Inferior parietal cortex (tissue), 1 donor: ENCODE results near the gene CFAP91.

Source experiments
- DNase-seq: peaks from one replicate; pipeline ENCODE4 v3.0.0-alpha.2; 2016; ENCODE audit errors: extremely low spot score

Gene CFAP91

GRCh38 chr3:119741657-119742590 lies 39.1 kb downstream of the CFAP91 start:
- DNase-seq = no peak

- no peak for DNase-seq
These were observed 41.1 kb downstream of the CFAP91 start for GRCh38 chr3:119743921-119744320.

GRCh38 chr3:119745942-119746341 lies 43.1 kb downstream of the CFAP91 start:
- DNase-seq = no peak

GRCh38 chr3:119746423-119746822 lies 43.6 kb downstream of the CFAP91 start:
- no peak for DNase-seq

- no peak for DNase-seq
These were observed 44.5 kb downstream of the CFAP91 start for GRCh38 chr3:119747357-119747756.

- no peak for DNase-seq
These were observed 46.2 kb downstream of the CFAP91 start for GRCh38 chr3:119748991-119749390.

GRCh38 chr3:119751423-119751822 lies 48.6 kb downstream of the CFAP91 start:
- DNase-seq = no peak
